B cell (primary cell): ENCODE measurements around the gene NPR1. TPM values are rescaled to one million over a fixed set of nuclear protein-coding genes. Genes with fewer than 3 reads are reported as not detected.

Source experiments
- ATAC-seq: fragments of 200-7000 bp; cut with Tn5 transposase; one replicate; pipeline ENCODE4 v1.10.0; 2021; ENCODE audit warnings: low read depth, mild to moderate bottlenecking, moderate number of reproducible peaks, moderate library complexity
- CTCF ChIA-PET: fragments of 350-600 bp; sonication (Branson Sonifier 250); formaldehyde crosslinking; loops from one replicate; lab custom pipeline; 2021; ENCODE audit warnings: antibody characterized with exemption, inconsistent platforms; lab: Charles Lee
- POLR2A ChIA-PET: fragments of 350-600 bp; sonication (Branson Sonifier 250); formaldehyde crosslinking; loops from one replicate; lab custom pipeline; 2021; ENCODE audit warnings: antibody characterized with exemption; lab: Charles Lee
- DNase-seq: peaks from one replicate; pipeline ENCODE4 v3.0.0; 2013
- H2AFZ ChIP-seq: 2 replicates; pipeline ENCODE4 v1.6.1; 2012; ENCODE audit warnings: mild to moderate bottlenecking, low read depth, low read length; ENCODE audit not compliant: insufficient read depth, poor library complexity, severe bottlenecking
- H3K27ac ChIP-seq, 2 donors: 1 replicate in 1 of 2; 2 replicates in 1 of 2; pipeline ENCODE4 v1.5.1; 2012 to 2013; ENCODE audit warnings: low read length in 2 of 2, mild to moderate bottlenecking in 2 of 2, moderate library complexity in 1 of 2
- H3K27me3 ChIP-seq, 4 experiments: fragments of 200-600 bp in 1 of 4; sonication (generic) in 1 of 4; replicated peaks in 1 of 4; 1 replicate in 2 of 4; 2 replicates in 2 of 4; pipeline versions ENCODE4 v1.6.1 to v1.7.0; 2013 to 2016; ENCODE audit warnings: low read length in 3 of 4, mild to moderate bottlenecking in 2 of 4, mixed read lengths in 1 of 4, moderate library complexity in 1 of 4; ENCODE audit not compliant: insufficient read depth in 4 of 4, control insufficient read depth in 3 of 4; ENCODE audit errors: control extremely low read depth in 1 of 4
- H3K36me3 ChIP-seq, 2 experiments: replicated peaks in 1 of 2; 1 replicate in 1 of 2; 2 replicates in 1 of 2; pipeline versions ENCODE4 v1.6.1 to v1.7.1; 2013; ENCODE audit warnings: low read length in 1 of 2; ENCODE audit not compliant: insufficient read depth in 2 of 2, control insufficient read depth in 1 of 2; ENCODE audit errors: control extremely low read depth in 1 of 2, extremely low read depth in 1 of 2
- H3K4me1 ChIP-seq, 2 donors: fragments of 200-600 bp in 1 of 2; sonication (generic) in 1 of 2; 1 replicate in 1 of 2; 2 replicates in 1 of 2; pipeline versions ENCODE4 v1.5.1 to v1.6.1; 2013 to 2017; ENCODE audit warnings: low read length in 2 of 2; ENCODE audit not compliant: control insufficient read depth in 2 of 2, insufficient read depth in 2 of 2
- H3K4me2 ChIP-seq: replicated peaks from 2 replicates; pipeline ENCODE3; 2012; ENCODE audit warnings: mild to moderate bottlenecking, low read depth, low read length; ENCODE audit not compliant: poor library complexity, severe bottlenecking
- H3K4me3 ChIP-seq, 5 experiments: fragments of 200-600 bp in 1 of 5; sonication (generic) in 1 of 5; 1 replicate in 3 of 5; 2 replicates in 2 of 5; pipeline versions ENCODE4 v1.5.1 to v1.7.0; 2011 to 2016; ENCODE audit warnings: low read length in 4 of 5, mild to moderate bottlenecking in 4 of 5, low read depth in 2 of 5, control low read depth in 1 of 5, moderate library complexity in 1 of 5; ENCODE audit not compliant: insufficient read depth in 1 of 5; ENCODE audit errors: control extremely low read depth in 1 of 5, extremely low read depth in 1 of 5
- H3K79me2 ChIP-seq: fragments of 200-600 bp; sonication (generic); one replicate; pipeline ENCODE4 v1.6.0; 2016; ENCODE audit warnings: low read length; ENCODE audit not compliant: control insufficient read depth, insufficient read depth
- H3K9ac ChIP-seq: fragments of 200-600 bp; sonication (generic); 2 replicates; pipeline ENCODE4 v1.6.1; 2017; ENCODE audit warnings: mild to moderate bottlenecking, low read length, moderate library complexity
- H3K9me3 ChIP-seq, 3 donors: one replicate each; pipeline versions ENCODE4 v1.6.1 to v1.7.1; 2013; ENCODE audit warnings: low read length in 2 of 3; ENCODE audit not compliant: control insufficient read depth in 2 of 3, insufficient read depth in 1 of 3; ENCODE audit errors: control extremely low read depth in 1 of 3
- H4K20me1 ChIP-seq: 2 replicates; pipeline ENCODE4 v1.6.0; 2012; ENCODE audit warnings: mild to moderate bottlenecking, low read length; ENCODE audit not compliant: insufficient read depth, control insufficient read depth, poor library complexity, severe bottlenecking
- H3K27ac Mint-ChIP-seq: one replicate; pipeline ENCODE4 v1.8.0; 2021; ENCODE audit warnings: mixed read lengths
- H3K27me3 Mint-ChIP-seq: one replicate; pipeline ENCODE4 v1.8.0; 2021; ENCODE audit warnings: mixed read lengths
- H3K4me1 Mint-ChIP-seq: one replicate; pipeline ENCODE4 v1.8.0; 2021; ENCODE audit warnings: mixed read lengths
- H3K4me3 Mint-ChIP-seq: one replicate; pipeline ENCODE4 v1.8.0; 2021; ENCODE audit warnings: mixed read lengths
- H3K9me3 Mint-ChIP-seq: one replicate; pipeline ENCODE4 v1.8.0; 2022; ENCODE audit warnings: mixed read lengths; ENCODE audit not compliant: insufficient read depth
- CTCF ChIP-seq: fragments of 200-600 bp; IDR thresholded peaks from one replicate; pipeline ENCODE4 v1.8.0; 2022; ENCODE audit warnings: antibody characterized with exemption, mild to moderate bottlenecking
- EZH2 ChIP-seq: IDR thresholded peaks from 2 replicates; pipeline ENCODE4 v1.6.1; 2012; ENCODE audit warnings: borderline replicate concordance, low read depth, mild to moderate bottlenecking, moderate library complexity, low read length; ENCODE audit not compliant: insufficient read depth, poor library complexity, severe bottlenecking
- WGBS: methylation state at CpG from one replicate; pipeline ENCODE4 v1.1.5; 2013; ENCODE audit warnings: missing lambda C conversion rate; ENCODE audit not compliant: insufficient coverage; 5-methylcytosine and 5-hydroxymethylcytosine counted together
- intact Hi-C: fragments of 100-400 bp; cut with micrococcal nuclease; formaldehyde crosslinking; loops from one replicate; pipeline ENCODE4 v1.10.0; 2022
- polyA plus RNA-seq: library from polyadenylated mRNA; depleted of rRNA; stranded (reverse); fragments of >200 nt; gene quantifications from 2 replicates; pipeline ENCODE4 v1.2.3, GENCODE V29; 2012
- total RNA-seq, 2 donors: library from RNA; stranded (reverse); fragments of 120-200 nt in 1 of 2; gene quantifications; 1 replicate in 1 of 2; 2 replicates in 1 of 2; pipeline versions ENCODE4 v1.2.3 to v1.2.4, GENCODE V29; 2013 to 2022

NPR1 gene
- total and polyA plus RNA-seq, 2 donors (not counting 1 experiment from before 2014, with no cell fraction given), result 0.37 TPM; not detected in 1

- ChIA-PET CTCF (no interaction called here), POLR2A (no interaction called here)
- H2AFZ ChIP-seq, result no peak overlapping the region
- 98% methylated on average over 6 of the region's 7 CpGs for WGBS
- DNase-seq (no peak), ATAC-seq (no peak)
- no peaks in the 10 kb centered on the region for H4K20me1 ChIP-seq
- Mint-ChIP-seq H3K4me1 (peaks cover 22% of the 10 kb centered on the region), H3K27ac (no peak overlapping the region), H3K27me3 (peaks cover 54% of the 10 kb centered on the region), H3K4me3 (no peak overlapping the region), H3K9me3 (no peaks in the 10 kb centered on the region)
- intact Hi-C loops, result no loop called here
- H3K4me1 ChIP-seq, result peaks cover 23 to 25% of the 10 kb centered on the region in 2 donors
- no peak overlapping the region for H3K9ac ChIP-seq
- H3K4me2 ChIP-seq, result no peak overlapping the region
- H3K79me2 ChIP-seq, result no peaks in the 10 kb centered on the region
- peaks cover 0 to 8% (median 0%) of the 10 kb centered on the region in 3 donors for H3K9me3 ChIP-seq
- H3K4me3 ChIP-seq, result no peak overlapping the region
- H3K27me3 ChIP-seq, result peaks cover 0 to 30% (median 18%) of the 10 kb centered on the region in 4 experiments
- TF ChIP-seq EZH2, result no peak
- no peak overlapping the region for H3K27ac ChIP-seq
- no peaks in the 10 kb centered on the region for H3K36me3 ChIP-seq
Observed at GRCh38 chr1:153682730-153683129, 4.2 kb downstream of the NPR1 start.

- no peak overlapping the region for H3K4me3 ChIP-seq
- Mint-ChIP-seq H3K9me3 (no peaks in the 10 kb centered on the region), H3K27ac (no peak overlapping the region), H3K27me3 (peaks cover 51% of the 10 kb centered on the region), H3K4me3 (no peak overlapping the region), H3K4me1 (peaks cover 15% of the 10 kb centered on the region)
- H3K27ac ChIP-seq, result no peak overlapping the region
- no peaks in the 10 kb centered on the region for H4K20me1 ChIP-seq
- intact Hi-C loops, result no loop called here
- DNase-seq (no peak), ATAC-seq (no peak)
- no peak overlapping the region for H2AFZ ChIP-seq
- H3K4me1 ChIP-seq, result peaks cover 11 to 14% of the 10 kb centered on the region in 2 donors
- no peak overlapping the region for H3K9ac ChIP-seq
- H3K9me3 ChIP-seq, result no peaks in the 10 kb centered on the region
- WGBS, result 89% methylated on average over 4 of the region's 5 CpGs
- H3K79me2 ChIP-seq, result no peaks in the 10 kb centered on the region
- H3K36me3 ChIP-seq, result no peaks in the 10 kb centered on the region
- ChIA-PET POLR2A (no interaction called here), CTCF (interaction anchor here (0.9 kb wide), 1 partner anchor 20 kb away, joined by 3 read pairs; no protein-coding TSS in a partner anchor)
- peaks cover 0 to 23% (median 10%) of the 10 kb centered on the region in 4 experiments for H3K27me3 ChIP-seq
- H3K4me2 ChIP-seq, result no peak overlapping the region
- TF ChIP-seq CTCF, result no peak
Observed at GRCh38 chr1:153683854-153684253, 5.4 kb downstream of the NPR1 start.
